ENCODE results near the gene LNPEP.

DNA sequence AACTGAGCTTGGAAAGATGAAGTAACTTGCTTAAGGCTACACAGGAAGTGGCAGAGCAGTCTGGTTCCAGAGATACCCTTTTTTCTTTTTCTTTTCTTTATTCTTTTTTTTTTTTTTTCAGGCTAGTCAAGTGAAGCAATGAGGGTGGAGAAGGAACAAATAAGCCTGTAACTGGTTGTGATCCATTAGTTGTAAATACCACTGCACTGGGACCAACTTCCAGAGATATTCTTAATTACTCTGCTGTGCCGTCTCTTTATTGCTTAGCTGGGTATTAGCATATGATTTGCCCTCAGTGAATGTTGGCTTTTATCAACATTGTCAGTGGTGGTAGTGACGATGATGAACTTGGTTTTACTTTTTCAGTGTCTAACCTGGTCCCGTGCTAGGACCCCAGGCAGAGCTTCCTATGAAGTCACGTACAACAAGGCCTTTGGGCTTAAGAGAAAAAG is 26.7 kb downstream of the LNPEP start:
- TF ChIP-seq EZH2 (IDR thresholded peaks at IDR 0.05; ENCODE audit: borderline replicate concordance, low read depth, low read length, severe bottlenecking): no peak
- TF ChIP-seq, protein P1, sequence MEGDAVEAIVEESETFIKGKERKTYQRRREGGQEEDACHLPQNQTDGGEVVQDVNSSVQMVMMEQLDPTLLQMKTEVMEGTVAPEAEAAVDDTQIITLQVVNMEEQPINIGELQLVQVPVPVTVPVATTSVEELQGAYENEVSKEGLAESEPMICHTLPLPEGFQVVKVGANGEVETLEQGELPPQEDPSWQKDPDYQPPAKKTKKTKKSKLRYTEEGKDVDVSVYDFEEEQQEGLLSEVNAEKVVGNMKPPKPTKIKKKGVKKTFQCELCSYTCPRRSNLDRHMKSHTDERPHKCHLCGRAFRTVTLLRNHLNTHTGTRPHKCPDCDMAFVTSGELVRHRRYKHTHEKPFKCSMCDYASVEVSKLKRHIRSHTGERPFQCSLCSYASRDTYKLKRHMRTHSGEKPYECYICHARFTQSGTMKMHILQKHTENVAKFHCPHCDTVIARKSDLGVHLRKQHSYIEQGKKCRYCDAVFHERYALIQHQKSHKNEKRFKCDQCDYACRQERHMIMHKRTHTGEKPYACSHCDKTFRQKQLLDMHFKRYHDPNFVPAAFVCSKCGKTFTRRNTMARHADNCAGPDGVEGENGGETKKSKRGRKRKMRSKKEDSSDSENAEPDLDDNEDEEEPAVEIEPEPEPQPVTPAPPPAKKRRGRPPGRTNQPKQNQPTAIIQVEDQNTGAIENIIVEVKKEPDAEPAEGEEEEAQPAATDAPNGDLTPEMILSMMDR (IDR thresholded peaks at IDR 0.05; ENCODE audit: borderline replicate concordance, extremely low read depth, low read length, poor library complexity, severe bottlenecking): no peak
